ENCODE data around the gene CHCHD6. TPM values are rescaled to one million over a fixed set of nuclear protein-coding genes. Genes with fewer than 3 reads are reported as not detected.

Gene CHCHD6
- total RNA-seq, 2 experiments from 2014 or later: 15.0 to 16.2 TPM

DNA sequence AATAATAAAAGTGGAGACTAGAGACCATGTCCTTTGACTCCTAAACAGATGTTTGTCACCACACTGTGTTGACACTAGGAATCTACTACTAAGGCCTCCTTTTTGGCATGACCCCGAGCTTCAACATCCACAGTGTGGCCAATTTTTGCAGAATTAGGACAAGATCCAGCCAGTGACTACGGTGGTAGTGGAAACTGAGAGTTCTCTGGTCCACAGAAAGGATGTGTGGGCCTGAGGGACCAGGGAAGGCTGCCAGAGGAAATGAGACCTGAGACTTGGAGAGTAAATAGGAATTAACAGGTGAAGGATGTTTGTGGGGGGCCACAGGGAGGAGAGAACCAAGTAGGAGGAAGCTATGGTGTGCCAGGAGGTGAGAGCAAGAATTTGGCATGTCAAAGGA lies 122.7 kb downstream of the CHCHD6 start:
- Mint-ChIP-seq H3K27ac (no peak overlapping the region), H3K27me3 (no peaks in the 10 kb centered on the region), H3K4me1 (peaks cover 8% of the 10 kb centered on the region), H3K9me3 (peaks cover 3% of the 10 kb centered on the region), H3K4me3 (no peak overlapping the region), H3K36me3 (peaks cover 3% of the 10 kb centered on the region)
- no peak for DNase-seq

DNA sequence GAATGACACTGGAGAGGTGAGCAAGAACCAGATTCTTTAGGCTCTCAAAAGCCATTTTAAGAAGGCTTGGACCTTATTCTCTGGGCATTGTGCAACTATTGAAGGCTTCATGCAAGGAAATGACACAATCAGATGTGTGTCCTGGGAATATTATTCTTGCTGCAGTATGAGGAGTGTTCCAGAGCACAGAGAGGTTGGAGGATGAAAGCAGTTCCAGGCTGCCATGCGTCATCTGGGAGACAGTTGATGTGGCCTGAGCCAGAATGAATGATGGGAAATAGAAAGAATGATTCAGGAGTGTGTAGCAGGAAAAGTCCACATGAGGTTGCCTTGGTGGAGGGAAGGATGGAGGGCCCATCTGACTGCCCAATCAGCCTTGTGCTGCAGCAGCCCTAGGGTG lies 123.1 kb downstream of the CHCHD6 start:
- Mint-ChIP-seq H3K36me3 (no peaks in the 10 kb centered on the region), H3K9me3 (no peaks in the 10 kb centered on the region), H3K4me1 (peaks cover 8% of the 10 kb centered on the region), H3K4me3 (no peak overlapping the region), H3K27ac (no peak overlapping the region), H3K27me3 (no peaks in the 10 kb centered on the region)
- DNase-seq: no peak

- H3K27me3 Mint-ChIP-seq: no peaks in the 10 kb centered on the region
- H3K4me1 Mint-ChIP-seq: peaks cover 8% of the 10 kb centered on the region
- no peaks in the 10 kb centered on the region for H3K9me3 Mint-ChIP-seq
- H3K27ac Mint-ChIP-seq: no peak overlapping the region
- no peaks in the 10 kb centered on the region for H3K36me3 Mint-ChIP-seq
- no peak overlapping the region for H3K4me3 Mint-ChIP-seq
- DNase-seq: no peak
Measured at GRCh38 chr3:126828306-126828705, 124.3 kb downstream of the CHCHD6 start.

- H3K9me3 Mint-ChIP-seq: no peaks in the 10 kb centered on the region
- H3K27ac Mint-ChIP-seq: no peak overlapping the region
- H3K27me3 Mint-ChIP-seq: no peaks in the 10 kb centered on the region
- no peaks in the 10 kb centered on the region for H3K36me3 Mint-ChIP-seq
- no peak overlapping the region for H3K4me3 Mint-ChIP-seq
- H3K4me1 Mint-ChIP-seq: peaks cover 8% of the 10 kb centered on the region
- no peak for DNase-seq
Measured at GRCh38 chr3:126832933-126833332, 128.9 kb downstream of the CHCHD6 start.

GRCh38 chr3:126834596-126835471 lies 130.8 kb downstream of the CHCHD6 start:
- no peaks in the 10 kb centered on the region for H3K4me1 Mint-ChIP-seq
- H3K4me3 Mint-ChIP-seq: no peak overlapping the region
- H3K36me3 Mint-ChIP-seq: peaks cover under 1% of the 10 kb centered on the region
- no peak overlapping the region for H3K27ac Mint-ChIP-seq
- H3K27me3 Mint-ChIP-seq: no peaks in the 10 kb centered on the region
- H3K9me3 Mint-ChIP-seq: no peaks in the 10 kb centered on the region
- DNase-seq: no peak

DNA sequence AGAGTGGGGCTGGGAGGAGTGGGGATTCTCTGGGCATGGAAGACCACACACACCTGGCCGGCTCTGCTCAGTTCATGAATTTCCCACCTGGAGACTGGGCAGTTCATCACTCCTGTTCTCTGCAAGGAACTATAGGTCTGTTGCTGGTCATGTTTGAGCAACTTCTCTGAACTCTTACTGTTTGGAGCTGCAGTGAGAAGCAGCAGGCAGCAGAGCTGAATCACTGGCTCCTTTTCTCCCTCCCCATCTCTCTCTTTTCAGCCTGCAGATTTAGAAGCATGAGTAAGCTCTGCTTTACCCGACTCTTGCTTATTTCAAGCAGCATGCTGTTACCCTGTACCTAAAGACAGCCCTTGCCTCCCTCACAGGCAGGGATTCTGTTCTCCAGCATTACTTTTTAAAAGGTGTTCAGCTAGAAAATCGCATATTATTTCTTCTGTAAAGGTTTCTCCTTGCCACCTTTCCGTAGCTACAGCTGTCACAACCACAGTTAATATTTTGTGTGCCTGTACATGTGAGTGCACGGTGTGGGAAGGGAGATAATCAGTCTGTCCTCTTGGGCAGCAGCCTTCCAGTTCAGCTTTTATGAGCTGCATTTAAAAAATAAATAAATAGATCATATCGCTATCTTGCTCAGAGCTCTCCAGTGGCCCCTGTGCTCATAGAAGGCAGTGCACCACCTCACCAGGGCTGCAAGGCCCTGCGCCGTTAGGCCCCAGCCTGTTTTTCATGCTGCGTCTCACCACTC lies 131.6 kb downstream of the CHCHD6 start:
- H3K27me3 Mint-ChIP-seq: no peaks in the 10 kb centered on the region
- no peaks in the 10 kb centered on the region for H3K9me3 Mint-ChIP-seq
- H3K36me3 Mint-ChIP-seq: peaks cover 2% of the 10 kb centered on the region
- H3K4me1 Mint-ChIP-seq: no peaks in the 10 kb centered on the region
- no peak overlapping the region for H3K4me3 Mint-ChIP-seq
- no peak overlapping the region for H3K27ac Mint-ChIP-seq
- no peak for DNase-seq

- no peak for DNase-seq
- no peaks in the 10 kb centered on the region for H3K4me1 Mint-ChIP-seq
- H3K4me3 Mint-ChIP-seq: no peak overlapping the region
- no peaks in the 10 kb centered on the region for H3K9me3 Mint-ChIP-seq
- no peaks in the 10 kb centered on the region for H3K27me3 Mint-ChIP-seq
- peaks cover 3% of the 10 kb centered on the region for H3K36me3 Mint-ChIP-seq
- H3K27ac Mint-ChIP-seq: no peak overlapping the region
Measured at GRCh38 chr3:126836220-126836860, 132.3 kb downstream of the CHCHD6 start.

DNA sequence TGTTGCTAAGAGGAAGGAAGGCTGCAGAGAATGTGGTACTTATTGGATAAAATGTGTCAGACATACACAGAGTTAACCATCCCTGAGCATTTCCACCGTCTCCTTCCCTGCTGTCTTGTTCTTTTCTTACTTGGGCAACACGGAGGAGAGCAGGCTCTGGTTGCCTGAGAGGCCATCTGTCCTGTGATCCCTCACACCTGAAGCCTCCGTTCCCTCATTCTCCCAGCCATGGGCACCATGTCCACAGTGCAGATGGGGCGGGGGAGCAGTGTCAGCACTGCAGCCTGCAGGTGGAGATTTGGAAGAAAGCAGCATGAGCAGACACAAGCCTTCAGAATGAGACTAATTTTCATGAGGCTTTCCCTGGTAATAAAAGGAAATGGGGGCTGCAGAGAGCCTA lies 133.7 kb downstream of the CHCHD6 start:
- no peak for DNase-seq
- H3K36me3 Mint-ChIP-seq: peaks cover 5% of the 10 kb centered on the region
- H3K27me3 Mint-ChIP-seq: no peaks in the 10 kb centered on the region
- no peaks in the 10 kb centered on the region for H3K4me1 Mint-ChIP-seq
- H3K27ac Mint-ChIP-seq: no peak overlapping the region
- H3K4me3 Mint-ChIP-seq: no peak overlapping the region
- no peaks in the 10 kb centered on the region for H3K9me3 Mint-ChIP-seq

- Mint-ChIP-seq H3K36me3 (peaks cover 2% of the 10 kb centered on the region), H3K27me3 (no peaks in the 10 kb centered on the region), H3K27ac (no peak overlapping the region), H3K4me3 (no peak overlapping the region), H3K4me1 (no peaks in the 10 kb centered on the region), H3K9me3 (no peaks in the 10 kb centered on the region)
- no peak for DNase-seq
Measured at GRCh38 chr3:126845920-126846715, 142.1 kb downstream of the CHCHD6 start.

DNA sequence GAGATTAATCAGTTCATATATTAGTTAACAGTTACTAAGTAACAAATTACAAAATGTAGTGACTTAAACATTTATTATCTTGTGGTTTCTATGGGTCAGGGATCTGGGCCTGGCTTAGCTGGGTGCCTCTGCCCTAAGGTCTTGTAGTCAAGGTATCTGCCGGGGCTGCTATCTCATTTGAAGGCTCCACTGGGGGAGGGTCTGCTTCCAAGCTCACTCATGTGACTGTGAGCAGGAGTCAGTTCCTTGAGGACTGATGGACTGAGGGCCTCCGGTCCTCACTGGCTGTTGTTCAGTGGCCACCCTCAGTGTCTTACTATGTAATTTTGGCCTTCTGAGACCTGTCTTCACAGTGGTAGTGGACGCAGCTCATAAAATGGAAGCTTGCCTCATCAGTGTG lies 143.0 kb downstream of the CHCHD6 start:
- no peak overlapping the region for H3K4me3 Mint-ChIP-seq
- DNase-seq: no peak
- H3K27ac Mint-ChIP-seq: no peak overlapping the region
- H3K27me3 Mint-ChIP-seq: no peaks in the 10 kb centered on the region
- no peaks in the 10 kb centered on the region for H3K36me3 Mint-ChIP-seq
- no peaks in the 10 kb centered on the region for H3K9me3 Mint-ChIP-seq
- no peaks in the 10 kb centered on the region for H3K4me1 Mint-ChIP-seq

- Mint-ChIP-seq H3K9me3 (no peaks in the 10 kb centered on the region), H3K4me1 (no peaks in the 10 kb centered on the region)
- no peak for DNase-seq
Measured at GRCh38 chr3:126848991-126849390, 145.0 kb downstream of the CHCHD6 start.

DNA sequence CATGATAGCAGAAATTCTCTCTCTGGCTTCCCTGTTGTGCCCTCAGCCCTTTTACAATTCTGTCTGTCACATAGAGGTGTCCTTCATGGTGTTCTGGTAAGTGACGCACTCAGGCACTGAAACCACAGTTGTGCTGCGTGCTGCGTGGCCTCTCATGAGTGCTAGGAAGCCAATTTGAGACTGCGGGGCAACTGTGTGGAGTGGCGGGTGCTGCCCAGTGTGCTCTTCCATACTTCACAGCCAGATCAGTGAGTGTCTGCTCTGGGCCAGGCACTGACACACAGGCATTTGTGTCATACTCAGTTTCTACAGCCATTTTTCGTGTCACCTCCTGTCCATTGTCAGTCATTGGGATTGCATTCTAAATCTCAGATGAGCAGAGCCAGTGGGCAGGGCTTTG lies 145.7 kb downstream of the CHCHD6 start:
- DNase-seq: no peak
- H3K27ac Mint-ChIP-seq: no peak overlapping the region
- no peaks in the 10 kb centered on the region for H3K9me3 Mint-ChIP-seq
- no peaks in the 10 kb centered on the region for H3K4me1 Mint-ChIP-seq
- no peaks in the 10 kb centered on the region for H3K27me3 Mint-ChIP-seq
- no peak overlapping the region for H3K4me3 Mint-ChIP-seq
- no peaks in the 10 kb centered on the region for H3K36me3 Mint-ChIP-seq

More at GRCh38 chr3:126848991-126849390, 145.0 kb downstream of the CHCHD6 start:
- Mint-ChIP-seq H3K27ac (no peak overlapping the region), H3K4me3 (no peak overlapping the region), H3K36me3 (no peaks in the 10 kb centered on the region), H3K27me3 (no peaks in the 10 kb centered on the region)

GRCh38 chr3:126850370-126851085 lies 146.5 kb downstream of the CHCHD6 start:
- no peak overlapping the region for H3K27ac Mint-ChIP-seq
- H3K9me3 Mint-ChIP-seq: no peaks in the 10 kb centered on the region
- H3K4me1 Mint-ChIP-seq: no peaks in the 10 kb centered on the region
- peaks cover 4% of the 10 kb centered on the region for H3K36me3 Mint-ChIP-seq
- DNase-seq: no peak
- no peaks in the 10 kb centered on the region for H3K27me3 Mint-ChIP-seq
- no peak overlapping the region for H3K4me3 Mint-ChIP-seq

DNA sequence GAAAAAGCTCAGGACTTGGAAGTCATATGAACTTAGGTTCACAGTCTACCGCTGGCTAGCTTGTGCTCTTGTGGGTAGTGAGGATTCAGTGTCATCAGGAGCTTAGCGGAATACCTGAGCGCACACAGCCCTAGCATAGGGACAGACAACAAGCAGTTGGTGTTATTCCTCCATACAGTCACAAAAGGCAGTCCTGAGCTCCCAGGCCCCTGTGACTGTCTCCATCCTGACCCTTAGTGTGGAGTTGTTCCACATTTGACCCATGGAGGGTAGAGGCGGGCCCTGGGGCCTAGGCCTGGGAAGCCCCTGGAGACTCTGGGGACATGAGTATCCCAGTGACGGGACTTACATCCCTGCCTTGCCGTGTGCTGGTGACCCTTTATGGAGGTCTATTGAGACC lies 147.3 kb downstream of the CHCHD6 start:
- Mint-ChIP-seq H3K4me3 (no peak overlapping the region), H3K27ac (no peak overlapping the region), H3K36me3 (peaks cover 4% of the 10 kb centered on the region), H3K27me3 (no peaks in the 10 kb centered on the region), H3K9me3 (no peaks in the 10 kb centered on the region), H3K4me1 (no peaks in the 10 kb centered on the region)
- no peak for DNase-seq
